Measurements from ENCODE around the gene RICTOR. TPM values are rescaled to one million over a fixed set of nuclear protein-coding genes. Genes with fewer than 3 reads are reported as not detected.

RICTOR gene
- total RNA-seq, 4 donors from 2014 or later, result 11.1 to 32.6 (median 18.2) TPM

- H3K27me3 ChIP-seq, result no peaks in the 10 kb centered on the region
- peaks cover 0 to 17% (median 8%) of the 10 kb centered on the region in 3 donors for H3K9me3 ChIP-seq
- H3K4me3 ChIP-seq, result no peak overlapping the region
- no peaks in the 10 kb centered on the region for H3K4me1 ChIP-seq
- DNase-seq, result no peak
- no peak for TF ChIP-seq CTCF (IDR thresholded peaks at IDR 0.05)
- no peak for TF ChIP-seq POLR2A (IDR thresholded peaks at IDR 0.05)
- peaks cover 0 to 36% (median 6%) of the 10 kb centered on the region in 3 donors for H3K36me3 ChIP-seq
- intact Hi-C loops (cut with DNase I), result loop anchor here (10.0 kb wide), 1 partner anchor 75 kb away; no protein-coding TSS in a partner anchor
- 93 to 95% methylated on average over 4 of the region's 4 CpGs for WGBS, 2 donors
- no peak overlapping the region for H3K27ac ChIP-seq
These were observed 64.2 kb downstream of the RICTOR start for GRCh38 chr5:39009981-39010380.

GRCh38 chr5:39009280-39009679 is 64.9 kb downstream of the RICTOR start:
- Histone ChIP-seq H3K4me1 (no peaks in the 10 kb centered on the region), H3K27me3 (no peaks in the 10 kb centered on the region), H3K4me3 (no peak overlapping the region), H3K27ac (no peak overlapping the region), H3K9me3 (peaks cover 0 to 17% (median 8%) of the 10 kb centered on the region in 3 donors), H3K36me3 (peaks cover 0 to 36% (median 6%) of the 10 kb centered on the region in 3 donors)
- DNase-seq, result no peak
- 88 to 100% methylated on average over 1 of the region's 1 CpG for WGBS, 2 donors
- TF ChIP-seq POLR2A (IDR thresholded peaks at IDR 0.05) (no peak), CTCF (IDR thresholded peaks at IDR 0.05) (no peak)
- intact Hi-C loops (cut with DNase I), result loop anchor here (10.0 kb wide), 1 partner anchor 76 kb away; no protein-coding TSS in a partner anchor

- 90 to 91% methylated on average over 2 of the region's 2 CpGs for WGBS, 2 donors
- no peaks in the 10 kb centered on the region for H3K27me3 ChIP-seq
- no peak for TF ChIP-seq CTCF (IDR thresholded peaks at IDR 0.05)
- TF ChIP-seq POLR2A (IDR thresholded peaks at IDR 0.05), result no peak
- H3K9me3 ChIP-seq, result peaks cover 0 to 8% (median 8%) of the 10 kb centered on the region in 3 donors
- H3K4me1 ChIP-seq, result no peaks in the 10 kb centered on the region
- H3K27ac ChIP-seq, result no peak overlapping the region
- intact Hi-C loops (cut with DNase I), result loop anchor here (10.0 kb wide), 1 partner anchor 78 kb away; no protein-coding TSS in a partner anchor
- H3K36me3 ChIP-seq, result peaks cover 0 to 18% (median 6%) of the 10 kb centered on the region in 3 donors
- H3K4me3 ChIP-seq, result no peak overlapping the region
- no peak for DNase-seq
These were observed 67.5 kb downstream of the RICTOR start for GRCh38 chr5:39006650-39007049.

GRCh38 chr5:39005566-39006232 is 68.5 kb downstream of the RICTOR start:
- H3K27me3 ChIP-seq, result no peaks in the 10 kb centered on the region
- intact Hi-C loops (cut with DNase I), result loop anchor here (10.0 kb wide), 1 partner anchor 79 kb away; no protein-coding TSS in a partner anchor
- no peak for DNase-seq
- no peak for TF ChIP-seq POLR2A (IDR thresholded peaks at IDR 0.05)
- TF ChIP-seq CTCF (IDR thresholded peaks at IDR 0.05), result peak in 3 of 6 experiments; percentile 7 to 21 (median 8)
- H3K27ac ChIP-seq, result no peak overlapping the region
- peaks cover 0 to 9% (median 0%) of the 10 kb centered on the region in 3 donors for H3K36me3 ChIP-seq
- no peaks in the 10 kb centered on the region for H3K9me3 ChIP-seq
- no peak overlapping the region for H3K4me3 ChIP-seq
- H3K4me1 ChIP-seq, result no peaks in the 10 kb centered on the region
- 85 to 90% methylated on average over 3 of the region's 3 CpGs for WGBS, 2 donors

GRCh38 chr5:39001683-39002082 is 72.5 kb downstream of the RICTOR start:
- no peak overlapping the region for H3K4me3 ChIP-seq
- WGBS, 2 donors, result 72 to 75% methylated on average over 2 of the region's 2 CpGs

More at GRCh38 chr5:39001683-39002082, 72.5 kb downstream of the RICTOR start:
- Histone ChIP-seq H3K27me3 (no peaks in the 10 kb centered on the region), H3K4me1 (no peaks in the 10 kb centered on the region), H3K36me3 (peaks cover 0 to 7% (median 0%) of the 10 kb centered on the region in 3 donors), H3K9me3 (no peaks in the 10 kb centered on the region), H3K27ac (no peak overlapping the region)
- intact Hi-C loops (cut with DNase I), result loop anchor here (10.0 kb wide), 1 partner anchor 83 kb away; no protein-coding TSS in a partner anchor
- TF ChIP-seq CTCF (IDR thresholded peaks at IDR 0.05) (no peak), POLR2A (IDR thresholded peaks at IDR 0.05) (no peak)
- no peak for DNase-seq

Measured in esophagus squamous epithelium (tissue), 5 donors.